K562 (cell line): Measurements from ENCODE around the gene MFSD12. TPM values are rescaled to one million over a fixed set of nuclear protein-coding genes. Genes with fewer than 3 reads are reported as not detected.

Source experiments
- BRD4 ChIP-seq: fragments of 200-600 bp; sonication (generic); IDR thresholded peaks from 2 replicates; pipeline ENCODE4 v1.6.1; 2017; ENCODE audit warnings: inconsistent platforms
- CC2D1A ChIP-seq: fragments of 450-650 bp; IDR thresholded peaks from 2 replicates; pipeline ENCODE4 v1.6.1; 2017; ENCODE audit warnings: mild to moderate bottlenecking
- CCNT2 ChIP-seq: IDR thresholded peaks from 2 replicates; pipeline ENCODE4 v1.6.1; 2011; ENCODE audit warnings: borderline replicate concordance, low read depth, mild to moderate bottlenecking, moderate library complexity, mixed read lengths, low read length; ENCODE audit not compliant: insufficient read length; ENCODE audit errors: extremely low read depth
- CREB5 ChIP-seq: fragments of 250-450 bp; sonication (Bioruptor Pico); IDR thresholded peaks from 2 replicates; pipeline ENCODE4 v1.5.0; 2020; ENCODE audit warnings: mild to moderate bottlenecking
- E2F1 ChIP-seq: sonication (generic); formaldehyde crosslinking; IDR thresholded peaks from 2 replicates; pipeline ENCODE4 v1.8.1; 2023; ENCODE audit warnings: mild to moderate bottlenecking, missing genetic modification reagents, moderate library complexity
- FOXM1 ChIP-seq, 2 experiments: fragments of 450-650 bp in 1 of 2; sonication (generic) in 1 of 2; formaldehyde crosslinking in 1 of 2; IDR thresholded peaks; 2 replicates each; pipeline versions ENCODE4 v1.6.1 to v1.9.0; 2017 to 2022; ENCODE audit warnings: low read depth in 2 of 2, mild to moderate bottlenecking in 2 of 2, missing genetic modification reagents in 1 of 2, moderate library complexity in 1 of 2
- MAFK ChIP-seq: IDR thresholded peaks from 2 replicates; pipeline ENCODE4 v1.6.1; 2011; ENCODE audit warnings: low read length, improper control_type of control experiment
- MCM5 ChIP-seq: fragments of 450-650 bp; IDR thresholded peaks from 2 replicates; pipeline ENCODE4 v1.6.1; 2016; ENCODE audit warnings: low read depth
- MTF1 ChIP-seq: fragments of 250-450 bp; sonication (Bioruptor Pico); IDR thresholded peaks from 2 replicates; pipeline ENCODE4 v1.9.0; 2021; ENCODE audit warnings: moderate library complexity, mild to moderate bottlenecking, inconsistent platforms, borderline replicate concordance
- MXI1 ChIP-seq: IDR thresholded peaks from 2 replicates; pipeline ENCODE4 v1.6.1; 2011; ENCODE audit warnings: low read depth, mild to moderate bottlenecking, improper control_type of control experiment, low read length
- RBM22 ChIP-seq: fragments of 200-400 bp; formaldehyde crosslinking; IDR thresholded peaks from 2 replicates; pipeline ENCODE4 v1.6.1; 2018; ENCODE audit warnings: low read length, low read depth; ENCODE audit not compliant: poor library complexity, severe bottlenecking
- RBM34 ChIP-seq: fragments of 200-400 bp; formaldehyde crosslinking; IDR thresholded peaks from 2 replicates; pipeline ENCODE4 v1.6.1; 2018; ENCODE audit warnings: low read length, borderline replicate concordance; ENCODE audit not compliant: insufficient read depth
- SAFB ChIP-seq: fragments of 200-400 bp; formaldehyde crosslinking; IDR thresholded peaks from 2 replicates; pipeline ENCODE4 v1.6.1; 2017; ENCODE audit warnings: low read depth, low read length, borderline replicate concordance
- SRSF3 ChIP-seq: fragments of 200-400 bp; formaldehyde crosslinking; IDR thresholded peaks from 2 replicates; pipeline ENCODE4 v1.6.1; 2016; ENCODE audit warnings: mild to moderate bottlenecking, low read length, moderate library complexity; ENCODE audit not compliant: insufficient read depth
- STAG1 ChIP-seq: sonication (generic); formaldehyde crosslinking; IDR thresholded peaks from 2 replicates; pipeline ENCODE4 v1.5.0; 2020; ENCODE audit warnings: missing genetic modification reagents, borderline replicate concordance
- TEAD2 ChIP-seq: fragments of 450-650 bp; IDR thresholded peaks from 2 replicates; pipeline ENCODE4 v1.6.1; 2016; ENCODE audit warnings: missing genetic modification characterization, control low read depth, missing compliant biosample characterization
- ZNF263 ChIP-seq: sonication (generic); formaldehyde crosslinking; IDR thresholded peaks from 2 replicates; pipeline ENCODE4 v1.8.0; 2022; ENCODE audit warnings: mild to moderate bottlenecking, missing genetic modification reagents, borderline replicate concordance
- ZNF75A ChIP-seq: fragments of 450-650 bp; formaldehyde crosslinking; IDR thresholded peaks from 2 replicates; pipeline ENCODE4 v1.4.0; 2020; ENCODE audit warnings: mild to moderate bottlenecking
- polyA plus RNA-seq, 8 experiments: library from polyadenylated mRNA; depleted of rRNA in 4 of 8; stranded (reverse) in 5 of 8; unstranded in 3 of 8; fragments of >200 nt; fragmentation: Nextera tagmentation in 2 of 8; fragmentation: Illumina TruSeq in 1 of 8; extraction: Ambion mirVana in 2 of 8; extraction: Trizol in 1 of 8; gene quantifications; 2 replicates each; pipeline versions ENCODE4 v1.2.1 to v1.2.3, GENCODE V29; 2011 to 2014; ENCODE audit warnings: inconsistent platforms in 1 of 8, missing spikeins in 1 of 8
- total RNA-seq, 7 experiments: library from RNA; depleted of rRNA in 6 of 7; stranded (reverse); fragments of >200 nt in 6 of 7; fragmentation: Illumina TruSeq in 2 of 7; extraction: Trizol in 2 of 7; gene quantifications; 2 replicates each; pipeline versions ENCODE4 v1.2.1 to v1.2.3, GENCODE V29; 2011 to 2021; ENCODE audit warnings: low replicate concordance in 1 of 7
- TF ChIP-seq, protein P1 (sequence below): fragments of 200-800 bp; sonication (Bioruptor generic); IDR thresholded peaks from 2 replicates; pipeline ENCODE4 v1.6.1; 2017; ENCODE audit warnings: missing genetic modification characterization, missing compliant biosample characterization

The MFSD12 gene
- total and polyA plus RNA-seq, 9 of the 15 experiments (the other 6 are each of a cell fraction or from before 2014, with no cell fraction given), result 0.69 to 112 (median 31.8) TPM

GRCh38 chr19:3573162-3573857 lies 15.9 kb upstream of the MFSD12 start (continued):
- no peak for TF ChIP-seq CREB5 (CRISPR knock-in tag)
- TF ChIP-seq CC2D1A, result no peak
- peak; percentile 82 for TF ChIP-seq SAFB
- 0 out of 2 replicates have a peak, but pooled peaks have one; percentile 19 for TF ChIP-seq ZNF263 (CRISPR knock-in tag)
- TF ChIP-seq TEAD2 (tag), result no peak
- no peak for TF ChIP-seq RBM22
- no peak for TF ChIP-seq BRD4
- TF ChIP-seq STAG1 (CRISPR knock-in tag), result no peak
- TF ChIP-seq CCNT2, result peak; percentile 23
- no peak for TF ChIP-seq MXI1
- TF ChIP-seq, protein P1, sequence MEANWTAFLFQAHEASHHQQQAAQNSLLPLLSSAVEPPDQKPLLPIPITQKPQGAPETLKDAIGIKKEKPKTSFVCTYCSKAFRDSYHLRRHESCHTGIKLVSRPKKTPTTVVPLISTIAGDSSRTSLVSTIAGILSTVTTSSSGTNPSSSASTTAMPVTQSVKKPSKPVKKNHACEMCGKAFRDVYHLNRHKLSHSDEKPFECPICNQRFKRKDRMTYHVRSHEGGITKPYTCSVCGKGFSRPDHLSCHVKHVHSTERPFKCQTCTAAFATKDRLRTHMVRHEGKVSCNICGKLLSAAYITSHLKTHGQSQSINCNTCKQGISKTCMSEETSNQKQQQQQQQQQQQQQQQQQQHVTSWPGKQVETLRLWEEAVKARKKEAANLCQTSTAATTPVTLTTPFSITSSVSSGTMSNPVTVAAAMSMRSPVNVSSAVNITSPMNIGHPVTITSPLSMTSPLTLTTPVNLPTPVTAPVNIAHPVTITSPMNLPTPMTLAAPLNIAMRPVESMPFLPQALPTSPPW (CRISPR knock-in tag), result no peak; the same call in 1 of the 2 replicates
- TF ChIP-seq FOXM1 (IDR thresholded peaks at IDR 0.05; ENCODE audit: low read depth), result no peak
- no peak for TF ChIP-seq FOXM1 (CRISPR knock-in tag; IDR thresholded peaks at IDR 0.05; ENCODE audit: low read depth)
- no peak for TF ChIP-seq MTF1
- TF ChIP-seq RBM34, result no peak
- no peak for TF ChIP-seq MAFK
- no peak for TF ChIP-seq ZNF75A
- TF ChIP-seq MCM5, result no peak
- no peak for TF ChIP-seq E2F1 (CRISPR knock-in tag)
- no peak for TF ChIP-seq SRSF3
